ENCODE data around the gene MTA1.

DNA sequence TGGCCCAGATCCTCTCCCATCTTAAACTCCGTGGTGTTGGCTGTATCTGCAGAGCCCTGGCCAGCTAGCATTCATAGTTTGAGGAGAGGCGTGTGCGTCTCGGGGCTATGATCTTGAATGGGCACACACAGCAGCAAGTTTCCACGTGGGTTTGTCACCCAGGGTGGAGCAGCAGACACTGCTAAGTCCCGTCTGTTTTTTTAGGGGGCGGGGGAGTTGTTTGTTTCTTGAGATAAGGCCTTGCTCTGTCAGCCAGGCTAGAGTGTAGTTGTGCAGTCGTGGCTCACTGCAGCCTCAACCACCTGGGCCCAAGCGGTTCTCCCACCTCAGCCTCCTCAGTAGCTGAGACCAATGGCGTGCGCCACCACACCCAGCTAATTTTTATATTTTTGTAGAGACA, 41.4 kb upstream of the MTA1 start:
- no peak for TF ChIP-seq CTCF (IDR thresholded peaks at IDR 0.05; ENCODE audit: low read length)
- no peak for TF ChIP-seq EZH2 (IDR thresholded peaks at IDR 0.05; ENCODE audit: borderline replicate concordance, low read length)
